Stimulated activated effector memory CD8-positive, alpha-beta T cell treated with anti-CD3 and anti-CD28 coated beads, Interleukin-12 subunit alpha, Interleukin-12 subunit beta, amount 100 ng/mL, for 72 hours (primary cell): ENCODE data around the gene STIMATE.
A peak's percentile ranks its signal among the peaks of the same experiment; 100 is the strongest.

Experiments used
- ATAC-seq: fragments of 150-1000 bp; cut with Tn5 transposase; 2 replicates; pipeline ENCODE4 v1.10.0; 2021
- DNase-seq, 2 donors: peaks; one replicate each; pipeline ENCODE4 v3.0.0; 2021 to 2022; ENCODE audit warnings: low spot score in 2 of 2
- H3K27ac Mint-ChIP-seq: one replicate; pipeline ENCODE4 v1.8.0; 2022; ENCODE audit warnings: mild to moderate bottlenecking, mixed read lengths
- H3K36me3 Mint-ChIP-seq: one replicate; pipeline ENCODE4 v1.8.0; 2022; ENCODE audit warnings: mild to moderate bottlenecking, mixed read lengths
- H3K4me1 Mint-ChIP-seq: one replicate; pipeline ENCODE4 v1.8.0; 2022; ENCODE audit warnings: mixed read lengths
- H3K4me3 Mint-ChIP-seq: one replicate; pipeline ENCODE4 v1.8.0; 2022; ENCODE audit warnings: mild to moderate bottlenecking, mixed read lengths
- H3K9me3 Mint-ChIP-seq: one replicate; pipeline ENCODE4 v1.8.0; 2022; ENCODE audit warnings: mixed read lengths

STIMATE gene

DNA sequence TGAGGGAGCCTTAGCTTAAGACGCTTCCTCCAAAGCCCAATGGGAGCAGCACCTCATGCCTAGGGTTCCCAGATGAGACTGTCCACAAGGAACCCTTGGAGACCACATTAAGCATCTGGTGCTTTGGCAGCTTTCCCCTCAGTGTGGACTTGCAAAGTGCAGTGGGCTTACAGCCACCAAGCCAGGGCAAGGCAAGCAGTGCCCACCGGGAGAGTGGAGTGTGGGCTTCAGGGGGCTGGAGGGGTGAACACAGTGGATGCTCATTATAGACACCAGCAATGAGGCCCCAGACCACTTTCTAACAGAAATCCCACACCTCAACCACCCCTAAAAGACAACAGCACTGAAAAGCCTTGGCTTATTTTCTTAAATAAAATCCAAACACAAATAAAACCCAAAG is 53.5 kb downstream of the STIMATE start:
- Mint-ChIP-seq H3K4me3 (no peak overlapping the region), H3K36me3 (peaks cover 4% of the 10 kb centered on the region), H3K9me3 (no peaks in the 10 kb centered on the region), H3K27ac (no peak overlapping the region), H3K4me1 (peaks cover 31% of the 10 kb centered on the region)
- ATAC-seq (no peak), DNase-seq (no peak)

DNA sequence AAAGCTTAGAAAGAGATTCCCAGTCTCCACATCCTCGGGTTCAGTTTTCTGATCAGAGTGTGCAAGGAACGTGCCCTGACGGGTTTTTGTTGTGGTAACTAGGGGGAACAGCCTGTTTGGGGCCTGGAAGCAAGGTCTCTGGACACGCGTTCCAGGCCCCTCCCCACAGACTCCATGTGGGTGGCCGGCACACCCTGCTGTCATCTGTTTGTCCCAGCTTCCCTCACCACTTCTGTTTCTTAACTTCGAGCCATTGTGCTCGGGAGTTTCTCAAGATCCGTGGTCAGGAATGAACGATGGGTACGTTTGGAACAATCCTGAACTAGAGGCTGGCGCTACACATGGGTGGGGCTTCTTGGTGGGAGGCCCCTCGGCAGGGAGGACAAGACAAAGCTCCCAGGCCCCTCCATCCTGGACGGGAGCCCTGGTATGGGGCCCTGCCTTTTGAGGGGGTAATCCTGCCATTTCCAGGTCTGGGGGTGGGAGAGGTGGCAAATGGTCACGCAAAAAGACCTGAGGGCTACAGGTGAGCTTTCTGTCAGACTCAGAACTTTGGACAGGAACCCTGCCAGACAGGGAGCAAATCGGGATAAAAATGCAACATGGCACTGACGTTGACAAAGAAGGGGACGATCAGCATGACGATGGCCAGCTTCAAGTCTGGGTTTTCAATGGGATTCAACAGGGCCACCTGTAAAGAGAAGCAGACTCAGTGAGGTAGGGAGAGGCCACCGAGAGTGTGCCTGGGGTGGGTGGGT is 54.1 kb downstream of the STIMATE start:
- Mint-ChIP-seq H3K4me3 (no peak overlapping the region), H3K4me1 (peaks cover 37% of the 10 kb centered on the region), H3K27ac (peak overlapping the region; percentile 48), H3K36me3 (peaks cover 4% of the 10 kb centered on the region), H3K9me3 (no peaks in the 10 kb centered on the region)
- DNase-seq (no peak), ATAC-seq (no peak)

DNA sequence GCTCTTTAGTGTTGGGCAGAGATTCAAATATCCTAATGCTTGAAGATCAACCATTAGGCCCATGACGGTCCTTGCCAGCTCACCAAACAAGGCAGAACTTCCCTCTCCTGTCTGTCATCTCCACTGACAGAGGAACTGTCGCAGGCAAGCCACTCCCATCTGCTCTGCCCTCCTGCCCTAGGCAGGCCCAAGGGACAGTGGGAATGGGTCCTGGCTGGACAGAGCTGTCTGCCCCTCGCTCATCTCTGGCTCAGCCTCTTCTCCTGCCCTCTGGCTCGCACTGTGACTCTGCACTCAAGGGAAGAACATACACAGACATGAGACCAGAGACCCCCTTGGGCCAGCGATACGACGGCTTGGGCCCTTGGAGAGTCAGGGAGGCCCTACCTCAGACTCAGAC is 54.9 kb downstream of the STIMATE start:
- Mint-ChIP-seq H3K9me3 (no peaks in the 10 kb centered on the region), H3K4me1 (peaks cover 45% of the 10 kb centered on the region), H3K4me3 (no peak overlapping the region), H3K27ac (no peak overlapping the region), H3K36me3 (peaks cover 8% of the 10 kb centered on the region)
- ATAC-seq (no peak), DNase-seq (no peak)

DNA sequence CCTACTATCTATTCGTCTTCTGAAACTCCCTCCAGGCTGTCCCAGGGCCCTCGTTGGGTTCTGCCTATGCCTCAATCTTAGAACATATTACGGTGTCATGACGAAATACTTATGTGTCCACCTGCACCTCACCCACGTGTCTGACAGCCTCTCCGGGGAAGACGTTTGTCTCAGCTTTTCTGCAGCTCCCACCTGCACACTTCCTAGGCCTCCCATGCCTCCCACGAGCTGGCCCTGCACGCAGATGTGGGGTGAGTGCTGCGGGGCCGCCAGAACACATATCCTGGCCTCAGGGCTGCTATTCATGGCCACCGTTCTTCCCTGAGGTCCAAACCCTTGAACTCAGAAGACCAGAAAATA is 55.4 kb downstream of the STIMATE start:
- DNase-seq (no peak), ATAC-seq (no peak)
- H3K4me1 Mint-ChIP-seq: peaks cover 48% of the 10 kb centered on the region
- H3K9me3 Mint-ChIP-seq: no peaks in the 10 kb centered on the region
- H3K4me3 Mint-ChIP-seq: no peak overlapping the region
- H3K27ac Mint-ChIP-seq: no peak overlapping the region
- peaks cover 11% of the 10 kb centered on the region for H3K36me3 Mint-ChIP-seq

DNA sequence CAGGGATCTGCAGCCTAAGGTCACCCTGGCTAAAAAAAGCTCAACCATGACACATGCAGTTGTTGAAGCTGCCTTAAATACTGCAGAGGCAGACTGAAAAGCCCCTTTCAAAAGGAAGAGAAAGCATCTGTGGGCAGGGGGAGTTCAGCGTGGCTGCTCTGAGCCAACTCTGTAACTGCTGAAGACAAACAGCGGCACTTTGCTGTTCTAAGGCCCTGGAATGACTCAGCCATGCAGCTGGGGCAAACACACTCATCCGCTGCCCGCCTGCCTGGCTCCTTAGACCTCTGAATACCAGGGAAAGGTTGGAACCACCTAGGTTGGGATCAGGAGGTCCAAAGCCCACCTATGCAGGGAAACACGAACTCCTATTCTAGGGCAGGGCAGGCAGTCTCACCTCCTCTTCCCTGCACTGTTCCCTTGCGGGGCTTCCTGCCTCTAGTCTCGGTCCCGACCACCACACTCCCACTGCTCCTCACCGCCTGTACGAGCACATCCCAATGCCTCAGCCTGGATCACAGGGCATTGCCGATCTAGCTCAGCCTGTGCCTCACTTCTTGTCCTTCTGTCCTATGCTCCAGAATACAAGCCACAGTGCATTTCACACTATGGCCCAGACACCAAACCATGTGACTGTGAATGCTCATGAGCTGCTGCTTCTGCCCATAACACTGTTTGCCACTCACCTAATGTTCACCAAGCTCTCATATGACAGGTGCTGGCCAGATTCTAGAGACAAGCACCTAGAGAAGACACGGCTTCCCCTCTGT is 56.0 kb downstream of the STIMATE start:
- Mint-ChIP-seq H3K27ac (no peak overlapping the region), H3K4me1 (peaks cover 53% of the 10 kb centered on the region), H3K4me3 (no peak overlapping the region), H3K9me3 (no peaks in the 10 kb centered on the region), H3K36me3 (peaks cover 15% of the 10 kb centered on the region)
- DNase-seq (no peak), ATAC-seq (no peak)

DNA sequence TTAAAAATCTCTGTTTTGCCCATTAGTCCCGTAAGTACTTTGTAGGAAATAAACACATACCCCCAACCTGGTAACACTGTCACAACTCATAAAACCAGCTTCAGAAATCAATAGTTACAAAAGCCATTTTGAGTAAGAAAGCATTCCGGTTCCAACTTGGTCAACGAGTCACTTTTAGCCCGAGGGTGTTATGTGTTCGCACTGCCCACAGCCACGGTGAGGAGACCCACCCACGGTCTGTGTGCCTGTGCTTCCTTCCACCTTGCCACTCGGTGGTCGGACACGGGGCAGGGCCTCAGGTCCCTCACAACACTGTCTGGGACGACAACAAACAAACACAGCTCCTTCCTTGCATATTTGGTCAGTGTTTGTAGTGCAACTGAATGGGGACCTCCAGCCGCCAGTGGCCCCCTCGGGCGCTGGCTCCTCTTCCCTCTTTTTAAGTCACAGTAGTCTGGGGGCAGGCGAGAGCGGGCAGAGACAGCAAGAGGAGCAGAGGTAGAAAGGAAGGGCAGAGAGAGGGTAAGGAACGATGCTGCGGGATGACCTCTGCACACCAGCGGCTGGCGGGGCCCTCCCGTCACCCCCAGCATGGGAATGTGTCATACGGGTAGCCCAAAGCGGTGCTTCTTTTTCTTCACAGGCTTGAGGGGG is 57.3 kb downstream of the STIMATE start:
- DNase-seq (no peak), ATAC-seq (peak; percentile 5)
- Mint-ChIP-seq H3K4me3 (no peak overlapping the region), H3K36me3 (peaks cover 15% of the 10 kb centered on the region), H3K9me3 (no peaks in the 10 kb centered on the region), H3K4me1 (peaks cover 53% of the 10 kb centered on the region), H3K27ac (no peak overlapping the region)

DNA sequence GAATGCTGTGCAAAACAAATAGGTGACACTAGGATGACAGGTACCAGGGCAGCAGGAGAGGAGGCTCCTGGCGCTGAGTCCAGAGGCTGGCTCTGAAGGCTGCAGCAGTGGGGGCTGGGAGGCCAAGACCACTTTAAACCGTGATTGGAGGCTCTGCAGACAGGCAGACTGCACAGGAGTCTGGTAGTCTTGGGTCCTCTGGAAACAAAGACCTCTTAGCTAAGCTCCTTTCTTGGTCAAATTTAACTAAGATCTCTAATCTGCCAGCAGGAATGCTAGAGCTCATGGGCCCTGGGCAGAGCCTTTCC is 58.1 kb downstream of the STIMATE start:
- no peak for ATAC-seq
- Mint-ChIP-seq H3K9me3 (no peaks in the 10 kb centered on the region), H3K27ac (peak overlapping the region; percentile 79), H3K36me3 (peaks cover 15% of the 10 kb centered on the region), H3K4me1 (peaks cover 53% of the 10 kb centered on the region), H3K4me3 (no peak overlapping the region)
- DNase-seq: no peak

DNA sequence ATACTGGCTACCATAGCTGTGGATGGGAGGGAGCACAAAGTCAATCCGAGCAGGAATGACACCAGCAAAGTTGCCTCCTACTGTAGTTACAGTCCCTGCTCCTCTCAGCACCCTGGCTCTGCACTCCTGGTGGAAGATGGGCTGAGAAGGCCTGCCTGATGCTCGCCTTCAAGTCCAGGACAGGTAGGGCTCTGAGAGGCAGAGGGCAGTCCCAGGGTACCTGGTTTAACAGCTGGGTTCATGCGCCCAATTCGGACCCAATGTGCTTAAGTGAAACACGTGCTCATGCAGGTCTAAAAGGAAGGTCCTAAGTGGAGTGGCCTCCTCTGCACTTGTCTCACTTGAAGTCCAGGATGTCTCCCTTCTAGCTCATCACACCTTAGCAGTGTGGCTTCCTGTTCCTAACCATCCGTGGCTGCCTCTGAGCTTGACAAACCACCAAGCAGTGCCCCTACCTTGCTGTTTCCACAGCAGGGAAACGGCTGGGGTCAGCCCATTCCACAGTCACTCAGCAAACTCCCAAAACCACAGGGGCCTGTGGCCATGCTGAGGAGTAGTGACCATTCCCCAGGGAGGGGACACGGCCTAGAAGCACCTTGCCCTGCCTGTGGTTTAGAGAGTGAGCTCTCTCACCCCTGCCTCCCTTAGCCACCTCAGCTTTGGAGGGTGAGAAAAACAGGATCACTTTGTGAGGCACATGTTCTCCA is 58.6 kb downstream of the STIMATE start:
- H3K4me1 Mint-ChIP-seq: peaks cover 53% of the 10 kb centered on the region
- H3K4me3 Mint-ChIP-seq: no peak overlapping the region
- H3K36me3 Mint-ChIP-seq: peaks cover 15% of the 10 kb centered on the region
- DNase-seq (no peak), ATAC-seq (peak; percentile 82)
- no peaks in the 10 kb centered on the region for H3K9me3 Mint-ChIP-seq
- peak overlapping the region; percentile 79 for H3K27ac Mint-ChIP-seq

DNA sequence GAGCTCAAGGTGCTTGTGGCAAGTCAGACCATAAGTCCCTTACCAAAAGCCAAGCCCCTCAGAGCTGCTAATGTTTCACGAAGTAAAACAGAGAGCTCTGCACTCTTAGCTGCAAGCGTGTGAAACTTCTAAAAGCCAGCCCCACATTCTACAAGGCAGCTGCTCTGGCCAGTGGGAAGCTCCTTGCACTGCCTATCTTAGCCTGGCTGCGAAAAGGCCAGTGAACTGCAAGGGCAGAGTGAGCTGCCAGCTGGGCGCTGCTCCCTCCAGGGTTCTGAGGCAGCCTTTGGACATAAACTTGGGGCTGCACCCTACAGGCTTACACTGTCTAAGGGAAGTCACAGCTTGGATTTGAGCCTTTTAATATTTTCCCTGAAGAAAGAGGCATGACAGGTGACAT is 60.4 kb downstream of the STIMATE start:
- Mint-ChIP-seq H3K4me3 (no peak overlapping the region), H3K27ac (no peak overlapping the region), H3K4me1 (peaks cover 52% of the 10 kb centered on the region), H3K9me3 (no peaks in the 10 kb centered on the region), H3K36me3 (peaks cover 15% of the 10 kb centered on the region)
- ATAC-seq: no peak
- no peak for DNase-seq

DNA sequence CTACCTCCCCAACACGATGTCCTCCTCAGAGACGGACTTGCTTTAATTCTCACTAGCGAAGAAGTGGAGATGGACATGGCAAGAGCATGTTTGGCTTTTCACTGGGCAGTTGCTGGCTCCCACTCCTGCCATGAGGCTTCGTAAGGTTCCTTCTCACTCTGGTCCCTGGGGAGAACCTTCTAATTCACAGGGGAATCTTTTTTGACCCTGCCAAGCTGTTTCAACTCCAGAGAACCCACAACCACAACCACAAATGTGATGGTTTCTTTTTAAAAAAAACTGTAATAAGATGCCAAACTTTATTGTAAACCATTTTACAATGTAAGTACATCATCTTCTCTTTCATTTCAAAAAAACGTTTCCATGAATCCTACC is 60.9 kb downstream of the STIMATE start:
- H3K4me3 Mint-ChIP-seq: no peak overlapping the region
- H3K4me1 Mint-ChIP-seq: peaks cover 48% of the 10 kb centered on the region
- no peak overlapping the region for H3K27ac Mint-ChIP-seq
- DNase-seq: no peak
- no peak for ATAC-seq
- H3K9me3 Mint-ChIP-seq: no peaks in the 10 kb centered on the region
- H3K36me3 Mint-ChIP-seq: peaks cover 15% of the 10 kb centered on the region

DNA sequence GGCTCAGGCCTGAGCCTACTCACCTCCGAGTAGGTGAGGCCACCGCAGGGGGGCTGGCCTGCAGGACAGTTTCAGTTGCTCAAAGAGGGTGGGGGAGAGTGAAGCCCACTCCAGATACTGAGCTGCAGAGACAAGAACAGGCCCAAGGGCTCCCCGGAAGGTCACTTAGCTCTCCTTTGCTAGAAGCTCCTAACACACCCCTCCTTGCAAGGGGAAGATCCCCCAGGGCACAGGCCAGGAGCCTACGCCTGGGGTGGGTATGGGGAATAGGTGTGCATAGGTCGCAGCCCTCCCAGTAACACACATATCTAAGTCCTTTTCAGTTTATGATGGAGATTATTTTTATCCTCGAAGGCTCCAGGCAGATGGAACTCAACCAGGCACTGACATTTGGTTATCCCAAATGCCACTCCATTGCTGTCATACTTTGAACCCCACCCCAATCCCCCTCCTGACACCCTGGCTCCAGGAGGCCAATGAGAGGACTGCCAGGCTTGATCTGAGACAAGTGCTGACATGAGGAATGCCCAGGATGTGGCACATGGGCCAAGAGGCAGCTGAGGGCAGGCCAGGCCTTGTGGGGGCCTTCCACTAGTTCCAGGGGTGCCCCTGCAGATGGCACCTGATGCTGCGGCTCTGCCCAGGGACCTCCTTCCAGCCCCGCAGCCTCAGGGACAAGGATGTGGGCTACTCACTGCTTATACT is 61.4 kb downstream of the STIMATE start:
- H3K27ac Mint-ChIP-seq: no peak overlapping the region
- peaks cover 15% of the 10 kb centered on the region for H3K36me3 Mint-ChIP-seq

DNA sequence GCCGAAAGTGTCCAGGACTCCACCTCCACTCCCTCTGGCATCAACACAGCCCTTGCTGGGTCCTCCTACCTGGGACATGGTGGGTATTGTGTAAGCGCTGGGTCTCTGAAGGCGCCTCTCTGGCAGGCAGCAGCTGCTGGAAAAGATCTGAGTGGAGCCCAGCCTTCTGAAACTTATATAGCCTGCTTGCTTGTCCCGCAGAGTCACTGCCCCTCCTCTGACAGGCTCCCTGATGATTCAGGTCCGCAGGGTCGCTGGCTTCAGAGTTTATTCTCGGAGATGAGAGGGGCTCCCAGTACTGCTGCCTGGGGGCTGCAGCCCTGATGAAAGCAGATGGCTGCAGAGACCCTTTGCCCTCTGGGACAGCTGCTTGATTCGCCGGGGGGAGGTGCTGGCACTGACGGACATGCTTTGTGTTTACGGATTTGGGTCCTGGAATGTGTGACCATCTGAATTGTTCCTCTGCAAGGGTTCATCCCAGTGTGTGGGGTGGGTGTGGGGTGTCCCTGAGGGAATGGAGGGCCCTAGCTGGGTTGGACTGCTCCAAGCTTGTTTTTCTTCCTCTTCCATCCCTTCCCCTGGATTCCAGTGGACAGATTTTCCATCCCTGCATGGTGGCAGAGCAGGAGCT is 62.4 kb downstream of the STIMATE start, which contains the start of gene MUSTN1:
TSS of gene MUSTN1 (minus strand) at position 149 of the 631 bp plus-strand sequence. CDS start at position 78, 71 bp downstream.
- H3K4me3 Mint-ChIP-seq: no peak within 1 kb of the TSS
- ATAC-seq: no peak
- peaks cover 41% of the 10 kb centered on the region for H3K4me1 Mint-ChIP-seq
- H3K27ac Mint-ChIP-seq: peak within 1 kb of the TSS; percentile 48
- peaks cover 12% of the 10 kb centered on the region for H3K36me3 Mint-ChIP-seq
- H3K9me3 Mint-ChIP-seq: no peaks in the 10 kb centered on the region
- no peak for DNase-seq

More for the DNA sequence above, 61.4 kb downstream of the STIMATE start:
- H3K4me1 Mint-ChIP-seq: peaks cover 50% of the 10 kb centered on the region
- ATAC-seq: no peak
- no peak overlapping the region for H3K4me3 Mint-ChIP-seq
- H3K9me3 Mint-ChIP-seq: no peaks in the 10 kb centered on the region
- DNase-seq: no peak

DNA sequence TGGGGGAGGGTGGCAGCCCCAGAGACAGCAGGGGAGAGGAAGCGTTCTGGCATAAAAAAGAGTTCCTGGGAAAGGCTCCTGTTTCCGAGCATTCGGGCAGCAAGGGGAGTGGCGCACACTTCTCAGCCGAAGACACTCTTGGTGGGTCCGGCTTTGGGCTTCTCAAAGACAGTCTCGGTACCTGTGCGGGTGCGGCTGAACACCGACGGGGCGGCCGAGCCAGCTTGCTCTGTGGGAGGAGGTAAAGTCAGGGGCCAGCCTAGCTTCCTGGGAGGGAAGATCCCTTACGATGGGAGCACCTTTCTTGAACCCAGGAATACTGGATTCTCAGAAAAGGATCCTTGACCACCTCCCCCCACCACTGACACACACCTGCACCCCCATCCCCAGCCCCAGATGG is 64.1 kb downstream of the STIMATE start:
- peaks cover 23% of the 10 kb centered on the region for H3K4me1 Mint-ChIP-seq
- H3K36me3 Mint-ChIP-seq: peaks cover 10% of the 10 kb centered on the region
- H3K9me3 Mint-ChIP-seq: no peaks in the 10 kb centered on the region
- DNase-seq (no peak), ATAC-seq (no peak)
- H3K4me3 Mint-ChIP-seq: no peak overlapping the region
- no peak overlapping the region for H3K27ac Mint-ChIP-seq

DNA sequence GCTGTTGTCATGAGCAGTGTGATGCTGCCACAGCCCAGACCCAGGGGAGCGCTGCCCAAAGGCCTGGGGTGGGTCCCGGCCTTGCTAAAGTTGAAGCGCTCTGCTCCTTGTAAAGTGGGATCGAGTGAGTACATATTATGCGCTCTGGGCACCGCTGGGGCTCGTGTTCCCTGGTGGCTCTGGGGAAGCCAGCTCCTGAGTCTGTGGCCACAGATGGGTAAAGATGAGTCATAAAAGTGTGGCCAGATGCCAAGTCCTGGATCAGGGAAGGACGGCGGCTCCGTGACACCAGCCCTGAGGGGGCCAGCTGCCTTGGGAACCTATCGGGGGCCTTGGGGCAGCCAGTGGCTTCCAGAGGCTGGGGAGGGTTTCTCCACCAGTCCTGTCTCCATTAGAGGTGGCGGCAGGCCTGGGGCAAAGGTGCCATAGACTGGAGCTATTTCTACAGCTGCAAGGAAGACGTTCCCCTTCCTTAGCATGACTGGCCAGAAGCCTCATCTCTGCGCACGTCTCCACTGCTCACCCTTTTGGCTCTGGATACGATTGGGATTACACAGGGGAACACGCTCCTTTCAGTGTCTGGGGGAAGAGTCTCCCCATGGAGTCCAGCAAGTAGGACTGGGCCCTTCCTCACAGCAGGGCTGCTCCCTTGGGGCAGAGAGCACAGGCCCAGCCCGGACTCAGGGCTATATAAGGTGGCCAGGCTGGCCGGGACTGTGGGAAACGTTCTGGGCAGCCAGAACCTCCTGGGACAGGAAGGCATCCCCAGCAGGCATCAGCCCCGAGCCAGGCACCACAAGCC is 65.6 kb downstream of the STIMATE start:
- peaks cover 10% of the 10 kb centered on the region for H3K4me1 Mint-ChIP-seq
- H3K36me3 Mint-ChIP-seq: peaks cover 1% of the 10 kb centered on the region
- H3K4me3 Mint-ChIP-seq: no peak overlapping the region
- H3K9me3 Mint-ChIP-seq: no peaks in the 10 kb centered on the region
- DNase-seq (no peak), ATAC-seq (no peak)
- peak overlapping the region; percentile 85 for H3K27ac Mint-ChIP-seq
